GM21447 (cell line): ENCODE results near the gene COL6A3.
"Not testable (repeated sequence)": the region's sequence is repeated elsewhere in the genome, so short reads cannot be mapped to it uniquely, and the experiment has no call there.

ENCODE experiments used
- ATAC-seq: cut with Tn5 transposase; IDR thresholded peaks from one replicate; pipeline ENCODE4 v1.9.1; 2021; ENCODE audit not compliant: unreplicated experiment

Gene COL6A3

GRCh38 chr2:237422309-237422708 lies 8.3 kb upstream of the COL6A3 start:
- ATAC-seq, result no peak

GRCh38 chr2:237421542-237422116 lies 7.7 kb upstream of the COL6A3 start:
- no peak for ATAC-seq

- ATAC-seq, result no peak
Measured at GRCh38 chr2:237418300-237418699, 4.3 kb upstream of the COL6A3 start.

- ATAC-seq, result no peak
Measured at GRCh38 chr2:237412988-237413776, 782 bp downstream of the COL6A3 start.

- ATAC-seq, result no peak
Measured at GRCh38 chr2:237412646-237412987, 1.3 kb downstream of the COL6A3 start.

- no peak for ATAC-seq
Measured at GRCh38 chr2:237411683-237412423, 2.1 kb downstream of the COL6A3 start.

GRCh38 chr2:237411092-237411601 lies 2.8 kb downstream of the COL6A3 start:
- no peak for ATAC-seq

GRCh38 chr2:237409263-237409662 lies 4.7 kb downstream of the COL6A3 start:
- ATAC-seq, result not testable (repeated sequence)

GRCh38 chr2:237408335-237409000 lies 5.5 kb downstream of the COL6A3 start:
- no peak for ATAC-seq

- no peak for ATAC-seq
Measured at GRCh38 chr2:237407700-237408099, 6.3 kb downstream of the COL6A3 start.

- ATAC-seq, result no peak
Measured at GRCh38 chr2:237406371-237406895, 7.5 kb downstream of the COL6A3 start.

- ATAC-seq, result no peak
Measured at GRCh38 chr2:237405605-237406004, 8.4 kb downstream of the COL6A3 start.

GRCh38 chr2:237405006-237405559 lies 8.9 kb downstream of the COL6A3 start:
- ATAC-seq, result no peak

GRCh38 chr2:237404413-237404812 lies 9.6 kb downstream of the COL6A3 start:
- no peak for ATAC-seq

- no peak for ATAC-seq
Measured at GRCh38 chr2:237403024-237403882, 10.7 kb downstream of the COL6A3 start.

GRCh38 chr2:237400199-237400598 lies 13.8 kb downstream of the COL6A3 start:
- ATAC-seq, result no peak

- ATAC-seq, result no peak
Measured at GRCh38 chr2:237397072-237397471, 16.9 kb downstream of the COL6A3 start.

- no peak for ATAC-seq
Measured at GRCh38 chr2:237393523-237393922, 20.4 kb downstream of the COL6A3 start.

- no peak for ATAC-seq
Measured at GRCh38 chr2:237392186-237392585, 21.8 kb downstream of the COL6A3 start.

- ATAC-seq, result no peak
Measured at GRCh38 chr2:237391140-237391539, 22.8 kb downstream of the COL6A3 start.
